NCI-H510A (cell line): ENCODE measurements around the gene GPD2.

Experiments used
- DNase-seq: peaks from one replicate; lab custom pipeline; 2025; lab: John Stamatoyannopoulos, UW

The GPD2 gene

DNA sequence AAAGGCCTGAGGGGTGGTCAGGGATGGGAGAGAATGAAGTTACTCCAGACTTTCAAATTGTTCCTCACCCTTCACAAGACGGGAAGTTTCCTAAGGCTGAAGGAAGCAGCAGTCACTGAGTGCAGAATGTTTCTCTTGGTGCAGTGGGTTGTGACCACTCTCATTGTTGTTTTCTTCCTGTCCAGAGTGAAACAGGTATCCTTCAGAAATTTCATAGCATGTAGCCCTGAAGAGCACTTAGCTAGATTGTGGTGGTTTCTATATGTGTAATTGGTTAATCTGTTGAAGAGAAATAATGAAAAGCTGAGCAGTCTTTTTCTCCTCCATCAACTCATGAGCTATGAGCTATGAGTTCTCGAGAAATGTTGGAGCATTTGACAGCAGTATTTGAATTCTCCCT lies 96.8 kb downstream of the GPD2 start:
- no peak for DNase-seq

DNA sequence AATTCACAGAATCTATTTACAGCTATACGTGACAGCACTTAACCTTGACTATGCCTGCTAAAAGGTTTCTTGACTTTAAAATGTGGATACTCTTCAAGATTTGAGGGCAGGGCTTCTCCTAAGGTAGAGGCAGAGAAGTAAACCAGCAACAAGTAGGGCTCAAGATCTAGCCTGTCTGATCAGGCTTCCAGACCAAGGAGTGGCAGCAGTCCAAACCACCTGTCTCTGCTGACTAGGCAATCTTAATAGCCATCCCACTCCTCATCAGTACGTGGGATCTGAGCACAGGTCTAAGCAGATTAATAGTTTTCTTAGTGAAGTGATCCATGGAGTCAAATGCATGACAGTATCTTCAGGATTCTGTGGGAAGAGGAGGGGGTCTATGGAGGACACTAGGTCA lies 100.4 kb downstream of the GPD2 start:
- DNase-seq, result no peak

DNA sequence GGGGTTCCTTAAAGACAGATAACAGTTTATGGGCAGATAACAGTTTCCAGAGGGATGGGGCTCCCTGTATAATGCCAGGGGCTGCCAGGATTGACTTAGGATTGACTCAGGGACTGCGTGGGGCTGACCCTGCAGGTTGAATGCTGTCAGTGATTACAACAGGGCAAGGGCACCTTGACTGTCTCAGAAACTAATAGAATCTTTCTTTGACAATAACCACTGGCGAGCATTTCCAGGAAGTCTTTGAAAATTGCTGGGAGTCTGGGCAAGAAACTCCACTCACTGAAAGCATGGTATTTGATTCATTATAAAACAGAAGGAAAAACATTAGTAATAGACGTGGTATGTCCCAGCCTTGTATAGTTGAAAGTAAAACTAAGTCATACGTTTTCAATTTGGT lies 101.0 kb downstream of the GPD2 start:
- DNase-seq, result no peak

DNA sequence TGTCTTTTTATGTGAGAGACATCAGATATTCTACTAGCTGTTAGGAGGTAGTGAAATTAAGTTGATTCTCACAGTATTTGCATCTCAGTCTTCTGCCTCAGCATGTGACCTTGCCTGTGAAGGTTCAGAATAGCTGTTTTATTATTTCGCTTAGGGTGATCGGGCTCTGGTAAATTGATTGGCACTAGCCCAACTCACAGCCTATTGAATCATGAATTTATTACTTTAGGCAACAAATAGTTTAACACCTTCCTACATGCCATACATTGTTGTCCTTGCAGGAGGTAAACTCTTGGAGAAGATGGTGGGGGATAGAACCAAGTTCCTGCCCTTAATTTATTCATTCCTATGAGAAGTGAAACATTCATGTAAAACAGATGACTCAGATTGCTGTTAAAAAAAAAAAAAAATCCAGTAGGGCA lies 101.9 kb downstream of the GPD2 start:
- DNase-seq, result no peak

DNA sequence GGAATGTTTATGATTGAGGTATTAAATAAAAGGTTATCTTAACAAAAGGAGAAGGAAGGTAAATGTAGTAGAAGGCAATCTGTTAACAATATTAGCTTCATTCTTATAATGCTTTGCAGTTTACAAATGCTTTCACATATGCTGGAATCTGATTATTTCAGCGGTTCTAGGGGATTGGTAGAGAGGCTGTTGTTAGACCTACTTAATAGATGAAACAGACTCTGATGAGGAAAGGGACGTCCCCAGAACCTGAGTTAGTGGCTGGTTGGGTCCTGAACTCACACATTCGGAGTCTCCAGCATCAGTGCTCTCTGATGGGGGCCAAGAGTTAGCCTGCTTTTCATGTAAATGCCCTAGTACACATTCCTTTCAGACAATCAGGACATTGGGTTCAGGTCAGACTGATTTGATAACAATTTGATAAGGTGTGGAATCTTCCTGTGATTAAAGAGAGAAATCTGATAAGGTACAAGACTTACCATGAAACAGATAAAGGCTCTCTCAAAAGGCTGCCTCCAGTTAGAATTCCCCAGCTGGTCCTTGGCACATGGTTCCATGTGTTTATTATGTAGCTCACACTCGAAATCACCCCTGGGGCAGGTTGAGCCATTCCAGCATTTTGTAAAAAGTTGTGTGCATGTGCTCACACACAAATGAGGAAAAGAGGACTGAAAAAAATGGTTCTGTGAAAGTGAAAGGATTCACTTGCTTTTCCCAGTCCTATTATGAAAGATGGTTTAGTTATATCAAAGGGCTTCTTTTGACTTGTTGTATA lies 103.1 kb downstream of the GPD2 start:
- DNase-seq, result no peak

DNA sequence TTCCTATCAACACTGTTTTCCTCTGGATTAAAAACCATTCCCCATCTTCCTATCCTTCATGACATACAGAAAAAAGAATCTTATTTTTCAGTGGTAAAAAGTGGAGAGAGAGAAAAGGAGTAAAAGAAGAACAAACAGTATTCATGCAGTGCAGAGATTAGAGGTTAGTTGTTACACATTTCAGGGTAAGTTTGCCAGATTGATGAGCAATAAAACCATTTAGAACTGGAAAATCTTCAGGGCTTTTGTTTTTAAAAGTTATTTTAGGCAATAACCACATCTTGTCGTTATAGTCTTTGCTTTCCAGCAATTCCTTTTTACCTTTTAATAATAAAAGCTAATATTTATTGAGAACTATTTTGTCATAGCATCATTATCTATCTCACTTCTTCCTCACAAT lies 104.5 kb downstream of the GPD2 start:
- DNase-seq, result no peak

DNA sequence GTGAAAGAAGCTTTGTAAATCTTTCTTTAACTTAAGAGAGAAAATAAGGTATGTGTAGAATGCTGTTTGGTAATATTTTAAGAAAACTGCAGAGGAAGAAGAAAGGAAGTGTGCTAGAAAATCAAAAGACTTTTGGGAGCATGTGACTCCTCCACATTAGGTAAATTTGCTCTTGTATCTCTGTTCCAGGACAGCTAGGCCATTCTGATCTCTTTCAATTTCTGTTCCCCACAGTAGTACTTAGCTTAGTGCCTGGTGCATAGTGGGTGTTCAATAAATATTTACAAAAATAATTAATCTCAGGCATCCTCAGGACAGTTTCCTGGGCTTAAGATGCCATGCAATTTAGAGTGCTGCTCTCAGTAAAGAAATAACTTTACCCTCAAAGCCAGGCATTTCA lies 105.0 kb downstream of the GPD2 start:
- DNase-seq, result no peak

DNA sequence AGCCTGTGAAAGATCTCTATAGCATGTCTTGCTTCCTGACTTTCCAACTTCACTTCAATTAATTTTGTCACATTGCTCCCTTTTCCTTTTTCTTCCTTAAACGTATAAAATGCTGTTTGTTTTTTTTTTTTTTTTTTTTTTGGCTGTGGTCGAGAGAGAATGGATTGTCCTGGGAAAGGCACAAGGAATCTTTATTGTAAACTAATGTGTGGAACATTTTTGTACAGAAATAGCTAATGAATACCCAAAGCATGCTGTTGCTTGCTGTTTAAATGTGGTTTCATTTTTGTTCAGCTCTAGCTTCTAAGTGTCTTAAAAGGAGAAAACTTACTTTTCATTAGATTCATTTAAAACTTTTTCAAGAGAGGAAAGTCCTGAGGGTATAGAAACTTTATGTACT lies 105.5 kb downstream of the GPD2 start:
- DNase-seq, result no peak

DNA sequence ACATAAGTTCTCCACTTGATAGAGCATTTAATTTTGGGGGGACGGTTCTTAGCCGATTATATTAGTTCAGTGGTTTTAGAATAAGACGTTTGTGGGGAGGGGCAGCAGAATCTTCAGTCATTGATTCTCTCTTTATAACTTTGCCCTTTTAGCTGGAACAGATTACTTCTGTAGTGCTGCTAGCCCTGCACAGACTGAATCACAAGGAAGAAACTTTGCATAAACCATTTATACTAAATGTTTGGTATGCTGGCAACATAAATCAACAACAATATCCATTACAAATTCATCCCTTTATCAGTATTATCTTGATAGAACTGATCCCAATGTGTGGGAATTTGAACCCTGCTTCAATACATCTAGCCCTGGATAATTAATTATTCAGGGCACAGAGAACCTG lies 112.2 kb downstream of the GPD2 start:
- no peak for DNase-seq

DNA sequence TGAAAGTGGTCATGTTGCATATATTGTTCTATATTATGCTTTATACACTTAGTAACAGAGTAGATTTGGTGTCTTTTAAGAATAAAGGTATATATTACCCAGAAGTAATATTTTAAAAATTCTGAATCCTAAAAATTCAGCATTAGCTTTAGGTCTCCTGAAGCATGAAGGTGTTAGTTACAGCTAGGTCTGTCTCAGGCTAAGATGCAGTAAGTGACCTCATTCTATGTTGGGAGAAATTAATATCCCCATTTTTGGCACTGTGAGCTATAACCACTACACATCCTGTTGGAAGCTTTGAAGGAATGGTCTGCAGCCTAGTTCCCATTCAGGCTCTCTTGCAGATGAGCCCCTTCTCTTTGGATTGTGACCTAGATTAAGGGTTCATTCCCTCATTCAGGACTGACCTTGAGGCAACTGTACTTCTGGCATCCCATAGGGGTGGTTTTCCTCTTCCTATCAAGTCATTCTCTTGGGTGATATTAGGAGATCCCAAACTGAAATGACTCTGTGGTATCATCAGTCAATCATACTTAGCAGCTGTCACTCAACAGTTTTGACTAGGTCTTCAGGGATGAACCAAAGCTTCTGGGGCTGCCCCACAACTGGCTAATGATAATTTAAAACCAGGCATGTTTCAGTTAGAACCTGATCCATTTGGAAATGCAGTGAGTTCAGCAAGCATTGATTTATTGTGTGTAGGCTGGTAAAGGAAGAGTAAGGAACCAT lies 117.7 kb downstream of the GPD2 start:
- DNase-seq, result no peak

DNA sequence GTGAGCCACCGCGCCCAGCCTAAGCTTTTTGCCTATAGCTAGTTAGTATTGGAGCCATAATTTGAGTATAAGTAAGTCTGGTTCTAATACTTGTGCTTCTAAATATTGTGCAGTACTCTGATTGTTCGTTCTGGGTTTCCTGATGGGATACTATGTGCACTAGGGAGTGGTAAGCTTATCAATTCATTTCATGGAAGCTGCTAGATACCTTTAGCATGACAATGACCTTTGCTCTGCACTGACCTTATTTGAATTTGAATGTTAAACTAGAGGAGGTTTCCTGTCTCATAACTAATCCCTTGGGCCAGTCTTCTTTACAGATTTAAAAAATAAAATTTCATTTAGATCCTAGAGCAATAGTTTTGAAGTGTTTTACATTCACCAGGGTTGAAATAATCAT lies 125.1 kb downstream of the GPD2 start:
- DNase-seq, result no peak

DNA sequence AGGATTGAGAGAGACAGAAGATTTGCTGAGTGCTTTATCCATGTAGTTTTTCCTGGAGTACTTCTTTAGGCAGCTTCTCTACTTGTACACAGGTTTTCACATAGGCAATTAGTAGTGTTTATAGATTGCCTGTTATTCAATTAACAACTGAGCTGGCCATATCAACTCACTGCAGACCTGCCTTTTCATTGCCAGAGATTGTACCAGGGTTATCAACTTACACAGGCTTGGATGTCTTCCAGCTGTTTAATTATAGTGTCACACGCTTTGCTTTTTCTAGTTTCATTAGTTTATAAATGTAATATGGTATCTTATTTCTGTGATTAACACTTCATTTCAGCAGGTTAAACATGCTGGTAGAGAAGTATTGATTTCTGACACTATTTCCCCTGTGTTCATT lies 125.9 kb downstream of the GPD2 start:
- no peak for DNase-seq

DNA sequence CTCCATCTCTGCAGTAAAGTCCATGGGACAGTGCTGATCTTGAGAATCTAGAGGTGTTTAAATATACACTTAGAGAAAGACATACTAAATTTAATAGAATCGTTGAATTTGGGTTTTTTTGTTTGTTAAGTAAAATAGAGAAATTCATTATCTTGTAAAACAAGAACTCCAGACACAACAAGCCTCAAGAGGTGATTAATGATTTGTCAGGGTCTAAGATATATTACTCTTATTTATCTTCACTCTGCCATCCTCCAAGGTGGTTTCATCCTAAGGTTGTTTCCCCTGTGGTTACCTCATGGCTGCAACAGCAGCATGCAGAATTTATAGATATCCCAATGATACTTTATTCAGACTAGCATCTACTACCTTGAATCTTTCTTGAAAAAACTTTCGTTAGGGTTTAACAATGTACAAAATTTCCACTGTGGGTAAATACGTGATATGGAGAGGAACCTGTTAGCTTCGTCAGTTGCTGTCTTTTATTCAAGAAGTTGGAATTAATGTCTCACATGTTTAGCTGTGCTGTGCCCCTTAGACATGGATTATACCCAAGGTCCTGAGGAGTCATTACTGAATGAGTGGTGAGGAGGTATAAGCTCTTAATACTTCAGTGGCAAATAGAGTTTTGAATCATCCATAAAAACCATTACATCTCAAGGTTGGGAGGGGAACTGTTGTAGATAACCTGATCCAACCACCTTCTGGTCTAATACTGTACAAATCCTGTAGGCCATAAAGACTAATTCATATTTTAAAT lies 128.0 kb downstream of the GPD2 start:
- DNase-seq, result no peak

DNA sequence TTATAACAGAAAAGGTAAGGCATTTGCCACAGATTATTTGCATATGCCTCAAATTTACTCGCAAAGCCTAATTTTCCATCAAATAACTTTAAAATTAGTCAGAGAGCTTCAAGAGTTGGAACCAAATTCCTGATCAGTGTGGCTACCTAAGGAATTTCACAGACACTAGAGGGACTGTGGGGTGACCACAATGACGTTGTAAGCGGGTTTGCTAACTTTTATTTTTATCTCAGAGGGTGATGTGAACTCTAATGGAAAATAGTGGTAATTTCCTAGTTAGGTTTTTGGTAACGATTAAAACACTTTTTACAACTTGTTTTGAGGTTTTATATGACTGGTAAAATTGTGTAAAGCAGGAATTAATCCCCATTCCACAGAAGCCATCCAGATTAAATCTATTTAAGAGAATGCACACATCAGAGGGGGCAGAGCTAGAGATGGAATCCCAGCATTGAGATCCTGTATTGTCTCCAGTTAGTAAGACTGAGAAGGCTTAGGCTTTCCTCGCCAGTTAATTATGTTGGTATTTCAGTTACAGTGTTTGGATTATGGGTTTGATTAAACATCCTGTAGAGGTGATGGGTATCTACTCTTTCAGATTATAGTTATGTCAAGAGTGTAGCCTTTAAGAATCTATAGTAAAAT lies 129.0 kb downstream of the GPD2 start:
- no peak for DNase-seq

DNA sequence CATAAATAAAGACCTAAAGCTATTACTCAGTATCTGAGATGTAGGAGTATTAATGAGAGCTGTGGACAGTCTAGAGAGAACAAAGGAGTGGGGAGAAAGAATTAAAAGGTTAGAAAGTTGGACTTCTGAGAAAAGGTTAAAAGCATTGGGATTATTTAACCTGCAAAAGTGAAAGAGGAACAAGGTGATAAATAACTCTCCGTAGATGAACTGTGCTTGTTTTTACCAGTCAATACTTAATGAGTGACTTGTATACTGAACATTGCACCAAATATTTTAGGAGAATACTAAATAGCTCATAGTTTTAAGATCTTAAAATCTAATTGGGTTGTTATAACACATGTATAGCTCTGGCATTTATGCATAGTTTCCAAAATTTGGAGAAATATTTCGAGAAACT lies 137.5 kb downstream of the GPD2 start:
- no peak for DNase-seq

DNA sequence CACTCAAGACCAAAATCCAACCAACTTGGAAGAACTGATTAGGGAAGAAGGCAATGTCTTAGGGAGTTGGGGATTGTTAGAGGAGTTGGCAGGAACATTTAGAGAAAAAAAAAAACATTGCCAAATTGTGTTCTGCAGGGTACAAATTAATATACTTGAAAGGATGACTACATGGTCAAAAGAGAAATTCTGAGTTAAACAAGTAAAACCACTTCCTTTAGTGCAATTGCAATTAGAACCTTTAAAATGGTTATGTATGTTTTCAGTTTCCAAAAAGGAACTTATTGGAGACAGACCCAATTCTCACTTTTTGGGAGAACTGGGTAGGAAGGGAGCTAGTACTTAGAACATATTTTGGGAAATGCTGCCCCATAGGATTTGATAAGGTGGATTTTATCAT lies 137.9 kb downstream of the GPD2 start:
- no peak for DNase-seq

DNA sequence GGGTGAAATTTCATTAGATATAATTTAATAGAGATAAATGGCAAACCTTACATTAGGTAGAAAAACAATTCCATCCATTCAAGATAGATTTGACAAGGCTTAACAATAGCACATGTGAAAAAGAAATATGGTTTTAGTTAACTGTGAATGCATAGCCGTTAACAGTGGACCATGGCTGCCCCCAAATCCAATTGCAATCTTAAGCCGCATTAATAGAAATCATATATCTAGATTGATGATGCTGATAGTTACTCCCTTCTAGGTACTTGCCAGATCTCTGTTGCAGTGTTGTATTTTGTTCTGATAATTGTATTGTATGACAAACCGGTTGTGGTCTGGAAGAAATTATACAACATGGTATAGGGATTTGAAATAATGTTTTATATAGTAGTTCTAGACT lies 139.8 kb downstream of the GPD2 start:
- DNase-seq, result no peak

DNA sequence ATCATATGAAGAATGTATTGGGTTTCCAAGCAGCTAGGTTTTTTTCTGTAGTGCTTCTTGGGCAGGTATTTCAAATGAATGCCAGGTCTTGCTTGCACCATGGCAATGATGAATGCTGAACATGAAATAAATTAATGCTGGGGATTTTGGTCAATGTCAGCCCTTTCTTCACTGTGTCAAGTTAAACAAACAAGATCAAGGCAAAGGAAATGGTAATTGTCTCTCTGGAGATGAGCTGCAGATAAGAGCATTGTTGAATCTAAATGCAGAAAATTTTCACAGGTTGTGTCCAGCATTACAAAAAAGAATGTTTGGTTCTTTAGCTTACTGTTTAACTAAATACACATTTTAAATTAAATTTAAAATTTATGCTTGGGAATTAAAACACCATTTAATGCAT lies 144.3 kb downstream of the GPD2 start:
- no peak for DNase-seq

DNA sequence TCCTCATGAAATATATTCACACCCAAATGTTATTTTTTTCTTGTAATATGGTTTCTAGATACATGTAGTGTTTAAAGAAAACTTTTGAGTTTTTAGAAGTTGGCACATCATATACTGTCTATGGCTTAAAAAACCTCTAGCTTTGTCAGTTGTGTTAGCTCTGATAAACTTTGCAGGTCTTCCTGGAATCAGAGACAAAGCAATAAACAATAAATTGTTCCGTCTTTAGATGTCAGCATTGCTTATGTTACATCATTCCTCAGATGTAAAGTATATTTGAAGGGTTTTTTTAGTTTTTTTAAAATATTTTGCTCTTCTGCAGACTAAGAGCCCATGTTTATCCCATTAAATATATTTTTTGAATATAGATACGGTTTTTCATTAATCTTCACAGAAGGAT lies 145.1 kb downstream of the GPD2 start:
- no peak for DNase-seq

DNA sequence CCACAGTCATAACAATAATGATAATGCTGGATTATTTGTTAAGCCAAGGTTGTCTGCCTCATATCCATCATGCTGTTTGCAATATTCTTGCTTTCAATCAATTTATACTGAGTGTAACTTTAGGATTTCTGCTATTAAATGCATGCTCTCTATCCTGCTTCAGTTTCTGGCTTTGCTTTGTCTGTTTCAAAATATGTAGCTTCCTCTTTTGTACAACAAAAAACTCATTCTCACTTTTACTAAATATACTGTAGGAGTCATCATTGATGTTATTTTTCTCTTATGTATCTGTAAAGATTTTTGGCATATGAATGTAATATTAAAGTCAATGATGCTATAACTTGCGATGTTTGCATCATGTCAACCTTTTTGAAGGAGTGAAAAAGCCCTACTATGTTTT lies 149.3 kb downstream of the GPD2 start:
- DNase-seq, result no peak

DNA sequence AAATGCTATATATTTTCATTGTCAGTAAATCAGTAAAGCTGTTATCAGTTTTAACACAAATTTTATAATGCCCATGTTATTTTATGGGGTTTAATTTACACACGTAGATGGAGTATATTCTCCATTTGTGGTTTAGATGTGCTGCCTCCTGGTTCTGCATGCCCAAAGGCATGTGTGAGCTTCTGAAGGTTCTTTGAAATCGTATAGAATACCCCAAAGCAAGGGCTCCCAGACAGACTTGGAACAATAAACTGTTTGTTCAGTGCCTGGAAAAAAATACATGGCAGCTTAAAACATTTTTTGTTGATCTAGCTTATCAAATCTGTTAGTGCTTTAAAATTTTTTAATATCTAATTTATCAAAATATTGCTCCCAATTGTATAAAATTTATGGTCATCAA lies 150.4 kb downstream of the GPD2 start:
- no peak for DNase-seq

DNA sequence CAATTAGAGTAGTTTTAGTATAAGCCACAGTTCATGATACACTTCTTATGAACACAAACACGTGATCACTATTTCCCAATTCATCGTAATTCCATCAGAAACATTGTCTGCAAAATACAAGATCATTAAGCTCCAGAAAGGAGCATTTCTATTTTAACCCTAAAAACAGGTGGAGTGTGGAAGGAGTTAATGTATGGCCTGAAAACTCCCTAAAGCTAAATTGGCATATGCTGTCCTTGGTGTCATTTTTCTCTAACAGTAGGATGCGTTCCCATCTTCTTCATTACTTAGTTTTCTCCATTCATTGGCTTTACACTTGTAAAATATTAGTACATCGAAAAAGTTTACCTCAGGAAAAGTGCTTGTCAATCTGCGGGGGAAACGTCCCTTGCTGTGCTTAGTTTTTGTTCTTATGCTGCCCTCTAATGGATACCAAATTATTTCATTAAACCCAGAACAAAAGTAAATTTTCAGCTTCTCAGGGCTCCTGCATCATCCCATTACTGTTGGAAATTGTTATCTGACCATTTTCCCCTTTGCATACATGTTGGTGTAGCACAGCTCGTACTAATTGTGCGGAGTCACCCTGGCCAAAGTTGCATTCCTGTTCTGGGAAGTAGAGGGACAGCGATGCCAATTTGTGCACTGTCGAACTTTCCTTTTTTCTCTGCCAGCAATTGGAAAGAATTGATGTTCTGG lies 153.4 kb downstream of the GPD2 start:
- peak; percentile 7 for DNase-seq
